Adrenal gland (tissue), 12 donors: Measurements from ENCODE around the gene MCOLN2. TPM values are rescaled to one million over a fixed set of nuclear protein-coding genes. Genes with fewer than 3 reads are reported as not detected.

Experiments
- DNase-seq, 7 donors: peaks; one replicate each; pipeline ENCODE4 v3.0.0-alpha.2; 2019 to 2020
- H3K27ac ChIP-seq, 5 donors: fragments of 200-600 bp; sonication (generic) in 4 of 5; 1 replicate in 3 of 5; 2 replicates in 2 of 5; pipeline versions ENCODE4 v1.5.1 to v1.8.0; 2016 to 2020; ENCODE audit warnings: mild to moderate bottlenecking in 1 of 5
- H3K27me3 ChIP-seq: fragments of 200-600 bp; 2 replicates; pipeline ENCODE4 v1.8.0; 2021
- H3K36me3 ChIP-seq, 2 donors: fragments of 200-600 bp; replicated peaks in 1 of 2; 1 replicate in 1 of 2; 2 replicates in 1 of 2; pipeline versions ENCODE4 v1.5.1 to v1.8.0; 2018 to 2022
- H3K4me1 ChIP-seq, 2 donors: fragments of 200-600 bp; replicated peaks in 1 of 2; 1 replicate in 1 of 2; 2 replicates in 1 of 2; pipeline versions ENCODE4 v1.5.1 to v1.8.0; 2018 to 2021
- H3K4me3 ChIP-seq, 4 donors: fragments of 200-600 bp; sonication (generic) in 3 of 4; one replicate each; pipeline ENCODE4 v1.5.1; 2016 to 2018
- H3K9me3 ChIP-seq, 3 donors: fragments of 200-600 bp; sonication (generic) in 1 of 3; replicated peaks in 1 of 3; 1 replicate in 2 of 3; 2 replicates in 1 of 3; pipeline versions ENCODE4 v1.5.1 to v1.8.0; 2016 to 2021
- CTCF ChIP-seq, 6 experiments: fragments of 450-650 bp in 4 of 6; fragments of 200-600 bp in 2 of 6; sonication (generic) in 1 of 6; IDR thresholded peaks; 1 replicate in 5 of 6; 2 replicates in 1 of 6; pipeline versions ENCODE4 v1.5.1 to v1.8.0; 2016 to 2021; ENCODE audit warnings: antibody characterized with exemption in 6 of 6, mild to moderate bottlenecking in 2 of 6, moderate library complexity in 1 of 6
- POLR2A ChIP-seq, 2 donors: fragments of 450-650 bp; IDR thresholded peaks; one replicate each; pipeline ENCODE4 v1.6.1; 2017; ENCODE audit warnings: antibody characterized with exemption in 2 of 2, mild to moderate bottlenecking in 2 of 2, moderate library complexity in 1 of 2
- WGBS, 4 donors: extraction: QIAGEN DNeasy Blood & Tissue Kit in 2 of 4; methylation state at CpG; one replicate each; pipeline versions ENCODE4 v1.1.5 to v1.1.7; 2013 to 2017; 5-methylcytosine and 5-hydroxymethylcytosine counted together
- intact Hi-C, 2 donors: fragments of 100-400 bp; cut with DNase I; formaldehyde crosslinking; loops; one replicate each; pipeline versions ENCODE4 v1.14.1 to v1.15.0; 2022 to 2023
- polyA plus RNA-seq, 3 donors: library from polyadenylated mRNA; stranded (reverse); fragments of 200-250 nt in 2 of 3; fragments of 350-450 nt in 1 of 3; fragmentation: Illumina TruSeq in 1 of 3; extraction: RNeasy Lipid Tissue Mini Kit (QIAGEN cat#74804) in 1 of 3; gene quantifications; one replicate each; pipeline ENCODE4 v1.2.3, GENCODE V29; 2013 to 2014
- total RNA-seq, 9 donors: library from RNA; depleted of rRNA in 4 of 9; stranded (reverse); fragments of >200 nt in 4 of 9; fragments of 120-200 nt in 1 of 9; fragmentation: NEBNext Ultra II Directional in 1 of 9; extraction: Animal tissue kit (Norgen Biotek cat#: 25700) in 1 of 9; gene quantifications; one replicate each; pipeline versions ENCODE4 v1.1.0 to v1.2.4, GENCODE V29; 2013 to 2023
- donor health status: healthy with polysubstance abuse.
- donor health status: Bipolar disorder and iron deficiency.
- donor health status: DM: yes; HTN: yes; CAD: no.
- donor health status: DM: no; HTN: no; CAD: no.
- donor health status: DM: no; HTN: no; CAD: no.
- donor health status: DM: yes; HTN: yes; CAD: no.

The MCOLN2 gene
- total and polyA plus RNA-seq, 12 donors, result 0.89 to 40.1 (median 14.8) TPM

GRCh38 chr1:84968101-84968500 is 28.8 kb downstream of the MCOLN2 start:
- no peak for TF ChIP-seq POLR2A (IDR thresholded peaks at IDR 0.05)
- no peak for TF ChIP-seq CTCF (IDR thresholded peaks at IDR 0.05)

DNA sequence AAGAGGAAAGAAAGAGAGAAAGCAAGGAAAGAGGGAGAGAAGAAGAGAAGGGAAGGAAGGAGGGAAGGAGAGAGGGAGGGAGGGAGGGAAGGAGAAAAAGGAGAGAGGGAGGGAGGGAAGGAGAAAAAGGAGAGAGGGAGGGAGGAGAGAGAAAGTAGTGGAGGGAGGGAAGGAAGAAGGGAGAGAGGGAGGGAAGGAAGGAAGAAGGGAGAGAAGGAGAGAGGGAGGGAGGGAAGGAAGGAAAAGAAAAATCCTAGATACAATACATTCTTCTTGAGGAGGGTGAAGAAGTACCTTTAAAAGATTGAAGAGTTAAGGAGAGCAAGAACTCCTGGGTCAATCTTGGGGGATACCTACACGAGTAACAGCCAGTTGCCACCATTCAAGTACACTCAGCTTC is 29.2 kb downstream of the MCOLN2 start:
- Histone ChIP-seq H3K27me3 (no peaks in the 10 kb centered on the region), H3K27ac (no peak overlapping the region), H3K36me3 (no peaks in the 10 kb centered on the region), H3K4me1 (peaks cover 9 to 13% of the 10 kb centered on the region in 2 donors), H3K9me3 (no peaks in the 10 kb centered on the region), H3K4me3 (no peak overlapping the region)
- 80 to 90% (median 87%) methylated on average over 1 of the region's 1 CpG for WGBS, 4 donors
- no peak for DNase-seq
- intact Hi-C loops, result no loop called here
- TF ChIP-seq POLR2A (IDR thresholded peaks at IDR 0.05) (no peak), CTCF (IDR thresholded peaks at IDR 0.05) (no peak)

More at GRCh38 chr1:84968101-84968500, 28.8 kb downstream of the MCOLN2 start:
- Histone ChIP-seq H3K27ac (no peak overlapping the region), H3K4me1 (peaks cover 12 to 16% of the 10 kb centered on the region in 2 donors), H3K9me3 (no peaks in the 10 kb centered on the region), H3K4me3 (no peak overlapping the region), H3K27me3 (no peaks in the 10 kb centered on the region), H3K36me3 (no peaks in the 10 kb centered on the region)
- 89 to 100% (median 96%) methylated on average over 1 of the region's 1 CpG for WGBS, 4 donors
- DNase-seq, result no peak
- intact Hi-C loops, result no loop called here

GRCh38 chr1:84963021-84963420 is 33.9 kb downstream of the MCOLN2 start:
- H3K4me1 ChIP-seq, result peaks cover 15 to 19% of the 10 kb centered on the region in 2 donors
- H3K9me3 ChIP-seq, result no peaks in the 10 kb centered on the region
- H3K4me3 ChIP-seq, result no peak overlapping the region
- H3K27me3 ChIP-seq, result no peaks in the 10 kb centered on the region
- no peaks in the 10 kb centered on the region for H3K36me3 ChIP-seq
- no peak overlapping the region for H3K27ac ChIP-seq
- no peak for TF ChIP-seq CTCF (IDR thresholded peaks at IDR 0.05)
- TF ChIP-seq POLR2A (IDR thresholded peaks at IDR 0.05), result no peak
- DNase-seq, result no peak
- intact Hi-C loops, result no loop called here

- Histone ChIP-seq H3K4me1 (peaks cover 15 to 19% of the 10 kb centered on the region in 2 donors), H3K4me3 (no peak overlapping the region), H3K27me3 (no peaks in the 10 kb centered on the region), H3K9me3 (no peaks in the 10 kb centered on the region), H3K36me3 (no peaks in the 10 kb centered on the region), H3K27ac (peak overlapping the region in 2 of 5 donors; percentile 10 to 27)
- intact Hi-C loops, result no loop called here
- TF ChIP-seq CTCF (IDR thresholded peaks at IDR 0.05) (no peak), POLR2A (IDR thresholded peaks at IDR 0.05) (no peak)
- DNase-seq, result no peak
- WGBS, 4 donors, result 75 to 86% (median 83%) methylated on average over 1 of the region's 1 CpG
Measured at GRCh38 chr1:84961316-84961715, 35.6 kb downstream of the MCOLN2 start.
